ENCODE data around the gene PIP5K1B. TPM values are rescaled to one million over a fixed set of nuclear protein-coding genes. Genes with fewer than 3 reads are reported as not detected.

The PIP5K1B gene
- total RNA-seq, 3 donors from 2014 or later: 60.0 to 122 (median 73.3) TPM

DNA sequence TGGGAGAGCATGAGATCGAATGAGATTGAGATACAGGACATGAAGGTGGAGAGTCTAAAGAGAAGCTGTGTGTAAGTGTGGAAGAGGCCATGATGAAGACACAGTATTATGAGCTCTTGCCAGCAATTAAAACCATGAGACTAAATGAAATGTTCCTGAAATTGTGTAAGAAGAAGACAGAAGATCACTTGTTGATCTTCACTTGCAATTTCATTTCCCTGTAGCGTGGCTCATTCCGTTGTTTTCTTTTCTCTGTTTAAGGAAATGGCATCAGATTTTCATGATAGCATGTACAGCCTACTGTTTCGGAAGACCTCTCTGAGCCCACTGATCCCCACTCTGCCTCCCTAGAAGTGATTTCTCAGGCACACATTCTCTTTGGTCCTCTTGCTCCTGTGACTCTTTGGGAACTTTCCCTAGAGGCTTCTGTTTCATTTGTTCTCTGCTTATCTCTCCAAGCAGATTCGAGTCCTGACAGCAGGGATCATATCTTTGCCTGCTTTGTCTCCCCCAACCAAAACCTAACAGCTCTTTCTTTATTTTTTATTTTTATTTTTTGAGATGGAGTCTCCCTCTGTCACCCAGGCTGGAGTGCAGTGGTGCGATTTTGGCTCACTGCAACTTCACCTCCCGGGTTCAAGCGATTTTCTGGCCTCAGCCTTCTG, 16.8 kb downstream of the PIP5K1B start:
- intact Hi-C loops (cut with DNase I, micrococcal nuclease): no loop called here
- H3K9me3 ChIP-seq: no peaks in the 10 kb centered on the region
- peaks cover 30% of the 10 kb centered on the region for H3K4me1 ChIP-seq (ENCODE audit: low read depth)
- DNase-seq (no peak), ATAC-seq (no peak)
- H3K36me3 ChIP-seq (ENCODE audit: low read depth): no peaks in the 10 kb centered on the region
- H3K4me3 ChIP-seq: no peak overlapping the region
- TF ChIP-seq, protein P1, sequence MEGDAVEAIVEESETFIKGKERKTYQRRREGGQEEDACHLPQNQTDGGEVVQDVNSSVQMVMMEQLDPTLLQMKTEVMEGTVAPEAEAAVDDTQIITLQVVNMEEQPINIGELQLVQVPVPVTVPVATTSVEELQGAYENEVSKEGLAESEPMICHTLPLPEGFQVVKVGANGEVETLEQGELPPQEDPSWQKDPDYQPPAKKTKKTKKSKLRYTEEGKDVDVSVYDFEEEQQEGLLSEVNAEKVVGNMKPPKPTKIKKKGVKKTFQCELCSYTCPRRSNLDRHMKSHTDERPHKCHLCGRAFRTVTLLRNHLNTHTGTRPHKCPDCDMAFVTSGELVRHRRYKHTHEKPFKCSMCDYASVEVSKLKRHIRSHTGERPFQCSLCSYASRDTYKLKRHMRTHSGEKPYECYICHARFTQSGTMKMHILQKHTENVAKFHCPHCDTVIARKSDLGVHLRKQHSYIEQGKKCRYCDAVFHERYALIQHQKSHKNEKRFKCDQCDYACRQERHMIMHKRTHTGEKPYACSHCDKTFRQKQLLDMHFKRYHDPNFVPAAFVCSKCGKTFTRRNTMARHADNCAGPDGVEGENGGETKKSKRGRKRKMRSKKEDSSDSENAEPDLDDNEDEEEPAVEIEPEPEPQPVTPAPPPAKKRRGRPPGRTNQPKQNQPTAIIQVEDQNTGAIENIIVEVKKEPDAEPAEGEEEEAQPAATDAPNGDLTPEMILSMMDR (IDR thresholded peaks at IDR 0.05): no peak

DNA sequence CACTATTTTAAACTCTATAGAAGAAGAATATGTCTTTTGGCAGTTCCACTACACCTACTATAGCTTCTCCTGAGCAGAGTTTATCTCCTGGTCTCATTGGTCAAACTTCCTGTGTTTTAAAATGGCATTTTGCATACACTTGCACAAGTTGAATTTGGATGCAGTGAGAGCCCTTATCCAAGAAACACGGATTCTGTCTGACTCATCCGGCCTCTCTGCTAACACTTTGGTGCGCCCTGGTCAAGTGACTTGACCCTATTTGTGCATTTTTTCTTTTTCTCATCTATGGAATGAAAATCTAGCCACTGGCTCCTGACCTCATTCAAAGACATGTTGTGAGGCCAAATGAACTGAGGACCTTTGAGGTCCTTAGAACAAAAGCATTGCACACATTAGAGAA, 20.0 kb downstream of the PIP5K1B start:
- ATAC-seq (no peak), DNase-seq (no peak)
- H3K4me1 ChIP-seq (ENCODE audit: low read depth): peaks cover 7% of the 10 kb centered on the region
- no peaks in the 10 kb centered on the region for H3K36me3 ChIP-seq (ENCODE audit: low read depth)
- TF ChIP-seq, protein P1 (IDR thresholded peaks at IDR 0.05): no peak
- no peak overlapping the region for H3K4me3 ChIP-seq
- H3K9me3 ChIP-seq: no peaks in the 10 kb centered on the region
- intact Hi-C loops (cut with DNase I, micrococcal nuclease): no loop called here

DNA sequence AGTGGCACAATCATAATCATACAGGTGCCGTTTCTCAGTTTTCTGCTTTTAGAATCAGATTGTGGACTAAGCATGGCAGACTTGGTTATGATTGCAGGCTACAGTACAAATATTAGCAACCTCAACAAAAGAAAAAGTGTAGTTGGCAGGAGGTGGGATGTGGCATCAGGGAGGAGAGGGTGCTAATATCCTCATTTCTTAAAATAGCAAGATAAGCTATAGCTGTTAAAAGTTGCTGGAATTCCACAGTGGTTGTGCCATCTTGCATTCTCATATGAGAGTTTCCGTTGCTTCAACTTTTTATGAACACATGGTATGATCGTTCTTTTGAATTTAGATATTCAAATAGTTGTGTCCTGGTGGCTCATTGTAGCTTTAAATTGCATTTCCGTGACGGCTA, 21.4 kb downstream of the PIP5K1B start:
- TF ChIP-seq, protein P1 (IDR thresholded peaks at IDR 0.05): no peak
- no peak for ATAC-seq
- no peak for DNase-seq
- Histone ChIP-seq H3K4me3 (no peak overlapping the region), H3K36me3 (ENCODE audit: low read depth) (no peaks in the 10 kb centered on the region), H3K4me1 (ENCODE audit: low read depth) (peaks cover 7% of the 10 kb centered on the region), H3K9me3 (no peaks in the 10 kb centered on the region)
- intact Hi-C loops (cut with DNase I, micrococcal nuclease): no loop called here

DNA sequence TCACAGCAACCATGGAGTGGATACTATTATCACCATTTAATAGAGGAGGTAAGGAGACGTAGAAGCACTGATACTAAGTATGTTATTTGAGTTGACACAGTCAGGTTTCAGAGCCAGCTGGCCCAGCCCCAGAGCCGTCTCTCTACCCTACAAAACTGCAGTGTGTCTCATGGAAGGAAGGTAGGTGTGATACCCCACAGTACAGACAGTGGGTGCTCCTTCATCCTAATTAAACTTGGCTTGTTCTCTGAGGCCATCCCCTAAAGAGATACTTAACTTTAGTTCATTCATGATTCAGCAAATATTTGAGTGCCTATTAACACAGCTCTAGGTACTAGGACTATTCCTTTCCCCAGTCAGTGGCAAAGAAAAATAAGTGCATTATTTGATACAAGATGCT, 22.6 kb downstream of the PIP5K1B start:
- no peak for ATAC-seq
- Histone ChIP-seq H3K36me3 (ENCODE audit: low read depth) (no peaks in the 10 kb centered on the region), H3K4me1 (ENCODE audit: low read depth) (peaks cover 9% of the 10 kb centered on the region), H3K9me3 (no peaks in the 10 kb centered on the region), H3K4me3 (no peak overlapping the region)
- DNase-seq: no peak
- intact Hi-C loops (cut with DNase I, micrococcal nuclease): no loop called here
- TF ChIP-seq, protein P1 (IDR thresholded peaks at IDR 0.05): no peak

DNA sequence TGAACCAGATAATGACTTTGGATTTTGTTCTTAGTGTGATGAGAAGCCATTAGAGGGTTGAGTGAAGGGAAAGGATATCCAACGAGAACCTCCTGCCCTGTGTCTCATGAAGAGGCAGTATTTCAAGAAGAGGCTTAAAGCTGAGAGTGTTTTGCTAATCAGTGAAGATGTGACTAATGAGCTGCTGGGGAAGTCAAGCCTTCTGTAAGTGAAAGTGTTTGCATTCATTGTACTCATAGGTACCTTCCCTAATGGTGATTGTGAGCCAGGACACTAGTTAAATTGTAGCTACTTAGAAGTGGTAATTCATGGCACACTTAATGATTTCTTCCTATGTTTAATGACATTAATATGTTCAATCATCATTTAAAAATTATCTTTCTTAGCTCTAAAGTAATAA, 23.7 kb downstream of the PIP5K1B start:
- TF ChIP-seq, protein P1 (IDR thresholded peaks at IDR 0.05): no peak
- H3K4me3 ChIP-seq: no peak overlapping the region
- no peak for DNase-seq
- no peaks in the 10 kb centered on the region for H3K9me3 ChIP-seq
- H3K36me3 ChIP-seq (ENCODE audit: low read depth): no peaks in the 10 kb centered on the region
- H3K4me1 ChIP-seq (ENCODE audit: low read depth): peaks cover 12% of the 10 kb centered on the region
- intact Hi-C loops (cut with DNase I, micrococcal nuclease): no loop called here
- peak; percentile 6 for ATAC-seq
